ENCODE measurements around the gene SLC25A38.

The SLC25A38 gene

GRCh38 chr3:39378088-39378487 lies 5.1 kb upstream of the SLC25A38 start:
- DNase-seq: peak; percentile 33

GRCh38 chr3:39378957-39379777 lies 4.0 kb upstream of the SLC25A38 start:
- DNase-seq: no peak

GRCh38 chr3:39379778-39380155 lies 3.4 kb upstream of the SLC25A38 start:
- DNase-seq: no peak

GRCh38 chr3:39381432-39381831 lies 1.7 kb upstream of the SLC25A38 start:
- DNase-seq: no peak

- peak; percentile 91 for DNase-seq
These were observed 903 bp downstream of the SLC25A38 start for GRCh38 chr3:39383881-39384664.

GRCh38 chr3:39384665-39385000 lies 1.5 kb downstream of the SLC25A38 start:
- no peak for DNase-seq

- no peak for DNase-seq
These were observed 2.4 kb downstream of the SLC25A38 start for GRCh38 chr3:39385456-39386090.

DNA sequence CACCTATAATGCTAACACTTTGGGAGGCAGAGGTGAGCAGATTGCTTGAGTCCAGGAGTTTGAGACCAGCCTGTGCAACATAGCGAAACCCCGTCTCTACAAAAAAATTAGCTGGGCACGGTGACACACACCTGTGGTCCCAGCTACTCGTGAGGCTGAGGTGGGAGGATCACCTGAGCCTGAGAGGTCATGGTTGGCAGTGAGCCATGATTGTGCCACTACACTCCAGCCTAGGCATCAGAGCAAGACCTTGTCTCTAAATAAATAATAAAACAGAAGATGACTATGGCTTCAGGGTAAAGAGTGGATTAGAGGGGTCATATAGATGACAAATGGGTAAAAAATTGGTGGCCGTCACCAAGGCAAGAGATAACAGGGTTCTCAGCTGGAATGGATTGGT lies 3.1 kb downstream of the SLC25A38 start:
- no peak for DNase-seq

DNA sequence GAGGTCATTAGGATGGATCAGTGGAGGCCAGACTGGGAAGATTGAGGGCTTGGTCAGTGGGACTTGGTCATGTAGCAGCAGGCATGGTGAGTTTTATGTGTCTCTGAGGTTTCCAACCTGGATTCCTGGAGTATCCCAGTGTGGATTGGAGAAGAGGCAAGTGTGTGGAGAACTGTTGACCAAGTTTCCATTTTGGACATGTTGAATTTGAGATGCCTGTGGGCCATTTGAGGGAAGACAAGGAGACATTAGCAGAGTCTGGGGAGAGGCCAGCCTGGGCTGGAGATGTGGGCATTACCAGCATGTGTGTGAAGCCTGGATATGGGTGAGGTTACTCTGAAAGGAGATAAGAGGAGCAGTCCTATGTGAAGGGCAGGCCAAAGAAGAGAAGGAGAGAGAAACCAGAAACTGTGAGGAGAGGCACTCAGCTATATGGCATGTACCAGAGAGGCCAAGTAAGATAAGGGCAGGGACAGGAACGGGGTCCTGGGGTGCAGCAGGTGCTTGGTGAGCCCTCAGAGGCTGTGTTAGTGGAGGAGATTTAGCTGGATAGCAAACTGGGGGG lies 4.3 kb downstream of the SLC25A38 start:
- DNase-seq: no peak

DNA sequence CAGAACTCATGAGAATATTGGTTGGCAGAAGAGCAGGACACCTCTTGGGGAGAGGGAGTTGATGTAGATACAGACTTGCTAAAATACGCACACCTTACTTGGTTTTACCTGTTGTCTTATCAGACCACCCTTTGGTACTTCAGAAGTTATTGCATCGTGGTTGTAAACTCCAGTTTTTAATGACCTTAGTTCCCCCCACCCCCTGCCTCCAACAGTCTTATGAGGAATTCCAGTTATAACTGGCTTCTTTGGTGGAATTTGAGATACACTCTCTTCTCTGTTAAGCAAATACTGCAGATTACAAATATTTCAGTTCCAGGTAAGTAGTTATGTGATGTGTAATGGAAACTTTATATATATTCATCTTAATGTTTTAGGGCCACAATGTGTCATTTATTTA lies 5.0 kb downstream of the SLC25A38 start:
- no peak for DNase-seq

GRCh38 chr3:39388741-39389248 lies 5.6 kb downstream of the SLC25A38 start:
- no peak for DNase-seq

DNA sequence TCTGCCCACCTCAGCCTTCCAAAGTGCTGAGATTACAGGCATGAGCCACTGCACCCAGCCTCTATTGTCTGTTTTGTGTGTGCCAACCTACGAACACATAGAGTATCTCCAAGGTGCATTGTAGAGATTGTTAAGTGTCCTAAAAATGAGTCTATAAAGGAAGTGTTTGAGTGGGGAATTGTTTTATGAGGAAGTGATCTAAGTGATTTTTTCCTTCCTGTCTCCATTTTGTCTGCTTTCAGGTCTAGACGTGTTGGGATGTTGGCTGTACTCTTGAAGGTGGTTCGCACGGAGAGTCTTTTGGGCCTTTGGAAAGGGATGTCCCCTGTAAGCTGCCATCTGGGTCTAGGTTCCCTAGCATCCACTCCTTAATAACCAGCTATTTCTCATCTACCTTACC lies 7.0 kb downstream of the SLC25A38 start:
- no peak for DNase-seq

DNA sequence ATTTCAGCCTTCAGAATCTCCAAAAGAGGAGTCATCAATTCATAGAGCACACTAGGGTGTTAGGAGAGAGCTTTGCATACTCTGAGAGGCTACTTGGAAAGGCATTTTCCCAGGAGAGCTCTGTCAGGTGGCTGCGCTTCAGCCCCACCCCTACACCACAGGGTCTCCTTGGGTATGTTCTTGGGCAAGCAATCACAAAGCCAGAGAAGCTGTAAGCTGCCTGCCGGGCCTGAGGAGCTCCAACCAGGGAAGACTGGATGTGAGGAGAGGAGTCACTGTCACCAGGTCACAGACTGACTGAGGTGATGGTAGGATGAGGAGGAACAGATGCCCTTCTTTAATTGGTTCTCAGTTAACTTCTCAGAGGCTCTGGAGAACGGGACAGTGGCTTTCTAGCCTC lies 13.5 kb downstream of the SLC25A38 start:
- no peak for DNase-seq

- no peak for DNase-seq
These were observed 15.5 kb downstream of the SLC25A38 start for GRCh38 chr3:39398700-39399099.

GRCh38 chr3:39401983-39402382 lies 18.8 kb downstream of the SLC25A38 start:
- DNase-seq: no peak

DNA sequence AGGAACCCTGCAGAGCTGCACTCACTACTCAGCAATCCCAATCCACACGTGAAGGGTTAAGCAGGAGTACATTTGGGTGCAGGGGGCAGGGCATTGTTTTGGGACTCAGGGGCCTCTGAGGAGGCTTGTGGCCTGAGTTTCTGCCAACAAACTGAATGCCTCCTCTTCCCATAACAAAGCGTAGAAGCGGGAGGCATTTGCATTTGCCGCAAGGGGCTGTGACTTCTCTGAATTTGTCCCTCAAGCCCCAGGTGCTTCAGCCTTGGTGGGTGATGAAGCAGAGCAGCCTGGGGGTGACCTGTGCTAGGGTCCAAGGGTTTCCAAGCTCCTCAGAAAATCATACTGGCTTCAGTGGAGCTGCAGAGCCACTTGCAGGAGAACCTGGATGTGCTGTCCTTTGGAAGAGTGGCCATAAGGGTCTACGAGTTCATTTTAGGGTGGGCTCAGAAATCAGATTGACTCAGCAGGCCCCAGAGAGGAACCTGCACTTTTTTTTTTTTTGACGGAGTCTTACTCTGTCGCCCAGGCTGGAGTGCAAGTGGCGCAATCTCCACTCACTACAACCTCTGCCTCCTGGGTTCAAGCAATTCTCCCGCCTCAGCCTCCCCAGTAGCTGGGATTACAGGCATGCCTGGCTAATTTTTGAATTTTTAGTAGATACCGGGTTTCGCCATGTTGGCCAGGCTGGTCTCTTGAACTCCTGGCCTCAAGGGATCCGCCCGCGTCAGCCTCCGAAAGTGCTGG lies 21.9 kb downstream of the SLC25A38 start:
- no peak for DNase-seq

GRCh38 chr3:39405687-39406367 lies 22.7 kb downstream of the SLC25A38 start:
- DNase-seq: no peak

DNA sequence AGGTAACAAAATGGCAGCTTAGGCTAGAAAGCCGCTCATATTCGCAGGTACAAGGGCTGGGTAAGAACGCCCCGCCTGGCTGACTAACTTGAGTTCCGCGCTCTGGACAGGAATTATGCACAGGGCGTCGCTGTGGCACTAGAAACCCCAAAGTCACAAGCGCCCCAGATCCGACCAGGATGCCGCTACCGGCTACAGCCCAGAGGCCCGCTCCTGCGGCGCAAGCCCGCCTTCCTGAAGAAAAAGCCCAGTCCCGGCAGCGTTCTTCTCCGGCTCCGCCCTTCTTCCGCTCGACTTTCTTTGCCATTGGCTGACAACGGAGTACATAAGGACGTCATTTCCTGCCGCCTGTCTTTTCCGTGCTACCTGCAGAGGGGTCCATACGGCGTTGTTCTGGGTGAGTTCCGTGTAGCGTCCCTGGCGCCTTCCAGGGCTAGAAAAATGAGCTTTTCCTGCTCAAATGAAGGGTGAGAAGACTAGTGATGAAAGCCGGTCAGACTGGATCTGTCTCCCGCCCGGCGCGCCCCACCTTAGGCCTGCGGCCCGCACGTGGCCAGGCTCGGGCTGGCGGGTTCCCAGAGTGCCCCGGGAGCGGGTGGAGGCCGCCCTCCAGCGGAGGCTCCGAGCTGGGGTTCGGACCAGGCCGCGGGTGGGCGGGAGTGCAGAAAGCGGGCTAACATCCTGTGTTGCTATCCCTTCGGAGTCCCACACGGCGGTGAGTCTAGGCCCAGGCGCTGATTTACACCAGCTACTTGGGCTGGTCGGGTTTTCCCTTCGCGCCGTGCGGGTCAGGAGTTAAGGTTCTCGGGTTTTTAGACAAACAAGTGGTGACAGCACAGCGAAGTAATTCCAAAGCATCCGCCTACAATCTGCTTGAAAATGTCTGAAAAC lies 23.4 kb downstream of the SLC25A38 start, which contains the start of gene RPSA:
RPSA (plus strand) TSS at position 353 of the 891 bp plus-strand sequence. CDS start 934 bp downstream, outside the sequence.
- DNase-seq: peak; percentile 95

GRCh38 chr3:39407259-39407629 lies 24.1 kb downstream of the SLC25A38 start:
- no peak for DNase-seq

GRCh38 chr3:39407773-39408492 lies 24.8 kb downstream of the SLC25A38 start:
- DNase-seq: no peak

Measured in activated effector memory CD4-positive, alpha-beta T cell treated with Interleukin-2 at 50 U/mL for 16 hours (primary cell).